Measurements from ENCODE around the gene CHPF2.

CHPF2 gene

GRCh38 chr7:151197932-151198331, 34.4 kb upstream of the CHPF2 start:
- TF ChIP-seq CTCF (IDR thresholded peaks at IDR 0.05; ENCODE audit: control insufficient read depth, insufficient read depth, low read depth, low read length, missing control alignments), result no peak
- no peak for DNase-seq (ENCODE audit: low read depth)
- no peak overlapping the region for H3K4me3 ChIP-seq (ENCODE audit: control insufficient read depth, low read depth, low read length)

- no peak overlapping the region for H3K4me3 ChIP-seq (ENCODE audit: control insufficient read depth, low read depth, low read length)
- no peak for DNase-seq (ENCODE audit: low read depth)
- TF ChIP-seq CTCF (IDR thresholded peaks at IDR 0.05; ENCODE audit: control insufficient read depth, insufficient read depth, low read depth, low read length, missing control alignments), result no peak
Measured at GRCh38 chr7:151198945-151199848, 33.1 kb upstream of the CHPF2 start.

GRCh38 chr7:151201344-151201743, 30.9 kb upstream of the CHPF2 start:
- no peak for TF ChIP-seq CTCF (IDR thresholded peaks at IDR 0.05; ENCODE audit: control insufficient read depth, insufficient read depth, low read depth, low read length, missing control alignments)
- no peak for DNase-seq (ENCODE audit: low read depth)
- no peak overlapping the region for H3K4me3 ChIP-seq (ENCODE audit: control insufficient read depth, low read depth, low read length)

GRCh38 chr7:151201751-151202150, 30.5 kb upstream of the CHPF2 start:
- H3K4me3 ChIP-seq (ENCODE audit: control insufficient read depth, low read depth, low read length), result no peak overlapping the region
- TF ChIP-seq CTCF (IDR thresholded peaks at IDR 0.05; ENCODE audit: control insufficient read depth, insufficient read depth, low read depth, low read length, missing control alignments), result no peak
- DNase-seq (ENCODE audit: low read depth), result no peak

- no peak for TF ChIP-seq CTCF (IDR thresholded peaks at IDR 0.05; ENCODE audit: control insufficient read depth, insufficient read depth, low read depth, low read length, missing control alignments)
- DNase-seq (ENCODE audit: low read depth), result no peak
- H3K4me3 ChIP-seq (ENCODE audit: control insufficient read depth, low read depth, low read length), result no peak overlapping the region
Measured at GRCh38 chr7:151202836-151203235, 29.4 kb upstream of the CHPF2 start.

GRCh38 chr7:151204383-151205032, 27.8 kb upstream of the CHPF2 start:
- DNase-seq (ENCODE audit: low read depth), result no peak
- peak; percentile 5 for TF ChIP-seq CTCF (IDR thresholded peaks at IDR 0.05; ENCODE audit: control insufficient read depth, insufficient read depth, low read depth, low read length, missing control alignments)

More at GRCh38 chr7:151204383-151205032, 27.8 kb upstream of the CHPF2 start:
- no peak overlapping the region for H3K4me3 ChIP-seq (ENCODE audit: control insufficient read depth, low read depth, low read length)
